Mesothelial cell of epicardium (in vitro differentiated cells): Measurements from ENCODE around the gene WDHD1. TPM values are rescaled to one million over a fixed set of nuclear protein-coding genes. Genes with fewer than 3 reads are reported as not detected.
"Not testable (repeated sequence)": the region's sequence is repeated elsewhere in the genome, so short reads cannot be mapped to it uniquely, and the experiment has no call there.

ENCODE experiments used
- DNase-seq, 2 experiments: peaks; one replicate each; pipeline ENCODE4 v3.0.0; 2021; ENCODE audit warnings: low spot score in 2 of 2; ENCODE audit not compliant: unreplicated experiment in 2 of 2
- H3K27ac Mint-ChIP-seq: 2 replicates; pipeline ENCODE4 v1.8.0; 2021; ENCODE audit warnings: mixed read lengths
- H3K27me3 Mint-ChIP-seq: 2 replicates; pipeline ENCODE4 v1.8.0; 2021; ENCODE audit warnings: low read depth, mixed read lengths
- H3K36me3 Mint-ChIP-seq: 2 replicates; pipeline ENCODE4 v1.8.0; 2021; ENCODE audit warnings: mixed read lengths
- H3K4me1 Mint-ChIP-seq: 2 replicates; pipeline ENCODE4 v1.8.0; 2021; ENCODE audit warnings: mixed read lengths
- H3K4me3 Mint-ChIP-seq: 2 replicates; pipeline ENCODE4 v1.8.0; 2021; ENCODE audit warnings: mild to moderate bottlenecking, moderate library complexity, mixed read lengths
- H3K9me3 Mint-ChIP-seq: 2 replicates; pipeline ENCODE4 v1.8.0; 2021; ENCODE audit warnings: mixed read lengths
- total RNA-seq: library from RNA; stranded (reverse); gene quantifications from 3 replicates; pipeline ENCODE4 v1.2.1, GENCODE V29; 2021
- TF ChIP-seq, protein P1 (sequence below): fragments of 200-600 bp; sonication (generic); IDR thresholded peaks from one replicate; pipeline ENCODE4 v1.5.0; 2021; ENCODE audit warnings: antibody characterized with exemption; ENCODE audit not compliant: unreplicated experiment

WDHD1 gene
- total RNA-seq, 1 donor from 2014 or later = 15.5 TPM

DNA sequence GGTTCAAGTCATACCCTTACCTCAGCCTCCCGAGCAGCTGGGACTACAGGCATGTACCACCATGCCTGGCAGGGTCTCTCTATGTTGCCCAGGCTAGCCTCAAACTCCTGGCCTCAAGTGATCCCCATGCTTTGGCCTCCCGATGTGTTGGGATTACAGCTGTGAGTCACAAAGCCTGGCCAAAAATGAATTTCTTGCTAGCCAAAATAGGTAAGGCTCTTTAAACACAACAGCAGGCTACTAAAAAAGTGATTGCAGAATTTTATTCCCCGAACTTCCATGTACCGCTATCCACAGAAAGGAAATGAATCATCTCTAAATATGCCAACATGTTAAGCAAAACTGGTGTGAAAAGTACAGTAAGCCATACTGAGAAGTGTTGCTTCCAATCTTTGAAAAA, 50.6 kb downstream of the WDHD1 start:
- Mint-ChIP-seq H3K27ac (no peak overlapping the region), H3K4me1 (no peaks in the 10 kb centered on the region), H3K27me3 (no peaks in the 10 kb centered on the region), H3K4me3 (no peak overlapping the region), H3K9me3 (no peaks in the 10 kb centered on the region), H3K36me3 (peaks cover 7% of the 10 kb centered on the region)
- no peak for DNase-seq
- TF ChIP-seq, protein P1, sequence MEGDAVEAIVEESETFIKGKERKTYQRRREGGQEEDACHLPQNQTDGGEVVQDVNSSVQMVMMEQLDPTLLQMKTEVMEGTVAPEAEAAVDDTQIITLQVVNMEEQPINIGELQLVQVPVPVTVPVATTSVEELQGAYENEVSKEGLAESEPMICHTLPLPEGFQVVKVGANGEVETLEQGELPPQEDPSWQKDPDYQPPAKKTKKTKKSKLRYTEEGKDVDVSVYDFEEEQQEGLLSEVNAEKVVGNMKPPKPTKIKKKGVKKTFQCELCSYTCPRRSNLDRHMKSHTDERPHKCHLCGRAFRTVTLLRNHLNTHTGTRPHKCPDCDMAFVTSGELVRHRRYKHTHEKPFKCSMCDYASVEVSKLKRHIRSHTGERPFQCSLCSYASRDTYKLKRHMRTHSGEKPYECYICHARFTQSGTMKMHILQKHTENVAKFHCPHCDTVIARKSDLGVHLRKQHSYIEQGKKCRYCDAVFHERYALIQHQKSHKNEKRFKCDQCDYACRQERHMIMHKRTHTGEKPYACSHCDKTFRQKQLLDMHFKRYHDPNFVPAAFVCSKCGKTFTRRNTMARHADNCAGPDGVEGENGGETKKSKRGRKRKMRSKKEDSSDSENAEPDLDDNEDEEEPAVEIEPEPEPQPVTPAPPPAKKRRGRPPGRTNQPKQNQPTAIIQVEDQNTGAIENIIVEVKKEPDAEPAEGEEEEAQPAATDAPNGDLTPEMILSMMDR = no peak

DNA sequence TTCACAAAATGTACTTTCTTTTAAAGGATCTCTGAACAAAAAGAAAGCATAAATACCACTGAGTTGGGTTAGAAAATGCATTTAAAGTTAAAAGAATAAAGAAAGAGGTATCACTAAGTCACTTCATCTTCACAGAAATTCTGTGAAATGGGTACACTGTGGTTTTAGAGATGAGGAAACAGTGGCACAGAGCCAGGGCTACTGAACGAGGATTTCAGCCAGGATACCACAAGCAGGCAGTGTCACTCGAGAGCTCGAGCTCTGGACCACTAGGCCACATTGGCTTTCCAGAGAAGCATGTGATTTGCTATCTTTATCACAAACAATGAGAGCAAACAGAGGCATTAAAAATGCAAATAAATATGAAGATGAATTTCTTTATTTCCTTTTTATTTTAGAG, 51.0 kb downstream of the WDHD1 start:
- Mint-ChIP-seq H3K36me3 (peaks cover 10% of the 10 kb centered on the region), H3K27me3 (no peaks in the 10 kb centered on the region), H3K27ac (no peak overlapping the region), H3K9me3 (no peaks in the 10 kb centered on the region), H3K4me3 (no peak overlapping the region), H3K4me1 (no peaks in the 10 kb centered on the region)
- TF ChIP-seq, protein P1 = no peak
- no peak for DNase-seq

DNA sequence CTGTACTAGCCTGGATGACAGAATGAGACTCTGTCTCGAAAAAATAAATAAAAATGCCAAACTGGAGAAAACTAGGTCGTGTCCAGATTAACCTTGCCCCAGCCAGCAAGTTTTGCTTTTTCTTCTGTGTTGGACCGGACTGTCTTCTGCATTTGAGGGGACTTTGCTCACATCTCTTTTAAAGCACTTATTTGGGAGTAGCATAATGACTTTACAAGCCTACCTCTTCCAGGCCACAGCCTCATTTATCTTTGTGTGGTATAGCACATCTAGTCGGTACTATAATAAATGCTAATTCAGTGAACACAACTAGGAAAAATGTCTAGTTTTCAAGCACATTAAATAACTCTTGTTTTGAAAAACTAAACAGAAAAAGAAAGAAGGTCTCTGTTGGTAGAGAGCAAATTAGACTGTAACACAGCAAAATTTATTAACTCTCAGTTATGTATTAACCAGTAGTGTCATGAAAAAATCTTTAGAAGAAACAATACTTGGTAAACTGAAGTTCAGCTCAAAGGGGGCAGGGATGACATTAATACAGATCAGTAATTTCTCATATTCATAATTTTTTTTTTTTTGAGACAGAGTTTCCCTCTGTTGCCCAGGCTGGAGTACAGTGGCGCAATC, 52.0 kb downstream of the WDHD1 start:
- Mint-ChIP-seq H3K36me3 (peaks cover 18% of the 10 kb centered on the region), H3K27ac (peak overlapping the region; percentile 51), H3K4me3 (no peak overlapping the region), H3K9me3 (no peaks in the 10 kb centered on the region), H3K4me1 (no peaks in the 10 kb centered on the region), H3K27me3 (no peaks in the 10 kb centered on the region)
- TF ChIP-seq, protein P1 = no peak
- DNase-seq = no peak

DNA sequence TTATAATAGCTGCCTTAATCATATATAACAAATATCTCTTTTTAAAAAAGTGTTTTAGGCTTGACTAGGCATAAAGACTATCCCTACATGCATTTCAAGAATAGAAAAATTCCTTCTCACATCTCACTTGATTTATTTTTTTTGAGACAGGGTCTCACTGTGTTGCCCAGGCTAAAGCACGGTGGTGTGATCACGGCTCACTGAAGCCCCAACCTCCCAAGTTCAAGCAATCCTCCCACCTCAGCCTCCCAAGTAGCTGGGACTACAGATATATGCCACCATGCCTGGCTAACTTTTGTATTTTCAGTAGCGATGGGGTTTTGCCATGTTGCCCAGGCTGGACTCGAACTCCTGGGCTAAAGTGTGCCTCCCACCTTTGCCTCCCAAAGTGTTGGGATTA, 59.4 kb downstream of the WDHD1 start:
- Mint-ChIP-seq H3K27ac (no peak overlapping the region), H3K36me3 (peaks cover 40% of the 10 kb centered on the region), H3K27me3 (no peaks in the 10 kb centered on the region), H3K9me3 (no peaks in the 10 kb centered on the region), H3K4me3 (no peak overlapping the region), H3K4me1 (no peaks in the 10 kb centered on the region)
- TF ChIP-seq, protein P1 = no peak
- no peak for DNase-seq

DNA sequence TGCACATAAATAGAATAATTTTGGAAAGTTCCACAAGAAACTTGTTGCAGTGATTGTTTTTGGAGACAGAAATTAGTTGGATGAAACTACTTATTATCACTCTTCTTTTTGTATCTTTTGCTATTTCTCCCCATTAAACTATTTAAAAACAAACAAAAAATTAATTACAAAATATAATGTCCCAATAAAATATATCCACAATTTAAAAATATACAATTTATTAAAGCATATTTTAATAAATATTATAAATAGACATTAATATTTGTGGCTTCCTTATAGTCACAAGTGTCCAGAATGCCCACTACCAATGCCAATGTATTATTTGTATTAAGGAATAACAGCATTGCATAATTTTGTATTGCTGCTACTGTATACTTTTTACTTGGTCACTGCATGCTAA, 71.8 kb downstream of the WDHD1 start:
- H3K9me3 Mint-ChIP-seq = peaks cover under 1% of the 10 kb centered on the region
- no peak overlapping the region for H3K4me3 Mint-ChIP-seq
- no peak for DNase-seq
- H3K4me1 Mint-ChIP-seq = no peaks in the 10 kb centered on the region
- no peaks in the 10 kb centered on the region for H3K27me3 Mint-ChIP-seq
- no peak overlapping the region for H3K27ac Mint-ChIP-seq
- peaks cover 21% of the 10 kb centered on the region for H3K36me3 Mint-ChIP-seq
- TF ChIP-seq, protein P1 = no peak

DNA sequence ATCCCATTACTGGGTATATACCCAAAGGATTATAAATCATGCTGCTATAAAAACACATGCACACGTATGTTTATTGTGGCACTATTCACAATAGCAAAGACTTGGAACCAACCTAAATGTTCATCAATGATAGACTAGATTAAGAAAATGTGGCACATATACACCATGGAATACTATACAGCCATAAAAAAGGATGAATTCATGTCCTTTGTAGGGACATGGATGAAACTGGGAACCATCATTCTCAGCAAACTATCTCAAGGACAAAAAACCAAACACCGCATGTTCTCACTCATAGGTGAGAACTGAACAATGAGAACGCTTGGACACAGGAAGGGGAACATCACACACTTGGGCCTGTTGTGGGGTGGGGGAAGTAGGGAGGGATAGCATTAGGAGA, 73.3 kb downstream of the WDHD1 start:
- H3K4me1 Mint-ChIP-seq, H3K4me3 Mint-ChIP-seq, DNase-seq, H3K27ac Mint-ChIP-seq, H3K27me3 Mint-ChIP-seq: not testable (repeated sequence)
- Mint-ChIP-seq H3K36me3 (peaks cover 30% of the 10 kb centered on the region), H3K9me3 (peaks cover 13% of the 10 kb centered on the region)

DNA sequence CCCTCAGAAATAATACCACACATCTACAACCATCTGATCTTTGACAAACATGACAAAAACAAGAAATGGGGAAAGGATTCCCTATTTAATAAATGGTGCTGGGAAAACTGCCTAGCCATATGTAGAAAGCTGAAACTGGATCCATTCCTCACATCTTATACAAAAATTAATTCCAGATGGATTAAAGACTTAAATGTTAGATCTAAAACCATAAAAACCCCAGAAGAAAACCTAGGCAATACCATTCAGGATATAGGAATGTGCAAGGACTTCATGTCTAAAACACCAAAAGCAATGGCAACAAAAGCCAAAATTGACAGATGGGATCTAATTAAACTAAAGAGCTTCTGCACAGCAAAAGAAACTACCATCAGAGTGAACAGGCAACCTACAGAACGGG, 74.1 kb downstream of the WDHD1 start:
- peaks cover 13% of the 10 kb centered on the region for H3K9me3 Mint-ChIP-seq
- H3K4me3 Mint-ChIP-seq = not testable (repeated sequence)

More for the DNA sequence above, 74.1 kb downstream of the WDHD1 start:
- peaks cover 37% of the 10 kb centered on the region for H3K36me3 Mint-ChIP-seq
- not testable (repeated sequence) for DNase-seq, H3K27me3 Mint-ChIP-seq, H3K27ac Mint-ChIP-seq, H3K4me1 Mint-ChIP-seq
